Lung (tissue), 12 donors: ENCODE results near the gene MBNL1. TPM values are rescaled to one million over a fixed set of nuclear protein-coding genes. Genes with fewer than 3 reads are reported as not detected.

ENCODE experiments used
- ATAC-seq: fragments of 200-7000 bp; cut with Tn5 transposase; one replicate; pipeline ENCODE4 v1.9.1; 2020; ENCODE audit warnings: moderate number of reproducible peaks; ENCODE audit not compliant: insufficient read depth, low FRiP score
- DNase-seq, 3 donors: peaks; one replicate each; pipeline ENCODE4 v3.0.0-alpha.2; 2013 to 2017
- H3K27ac ChIP-seq, 2 donors: one replicate each; pipeline ENCODE4 v1.5.1; 2013; ENCODE audit warnings: mild to moderate bottlenecking in 2 of 2, moderate library complexity in 2 of 2, control low read depth in 1 of 2, inconsistent platforms in 1 of 2, low read depth in 1 of 2, low read length in 1 of 2
- H3K27me3 ChIP-seq, 3 donors: one replicate each; pipeline ENCODE4 v1.5.1; 2013; ENCODE audit warnings: low read length in 2 of 3; ENCODE audit not compliant: control insufficient read depth in 3 of 3, insufficient read depth in 3 of 3
- H3K36me3 ChIP-seq, 4 donors: one replicate each; pipeline ENCODE4 v1.5.1; 2013; ENCODE audit warnings: low read length in 4 of 4, mild to moderate bottlenecking in 1 of 4, moderate library complexity in 1 of 4; ENCODE audit not compliant: control insufficient read depth in 4 of 4, insufficient read depth in 4 of 4
- H3K4me1 ChIP-seq, 5 donors: one replicate each; pipeline ENCODE4 v1.5.1; 2013; ENCODE audit warnings: low read length in 5 of 5, mild to moderate bottlenecking in 2 of 5, moderate library complexity in 1 of 5; ENCODE audit not compliant: control insufficient read depth in 5 of 5, insufficient read depth in 5 of 5
- H3K4me3 ChIP-seq: one replicate; pipeline ENCODE4 v1.5.1; 2013; ENCODE audit warnings: mild to moderate bottlenecking, control low read depth, moderate library complexity
- H3K9ac ChIP-seq, 2 donors: one replicate each; pipeline ENCODE4 v1.5.1; 2013; ENCODE audit warnings: low read length in 2 of 2, control low read depth in 1 of 2; ENCODE audit not compliant: insufficient read depth in 1 of 2
- H3K9me3 ChIP-seq, 4 donors: one replicate each; pipeline ENCODE4 v1.5.1; 2013; ENCODE audit warnings: low read length in 3 of 4, mild to moderate bottlenecking in 1 of 4, moderate library complexity in 1 of 4; ENCODE audit not compliant: control insufficient read depth in 4 of 4, insufficient read depth in 3 of 4
- WGBS, 2 donors: extraction: QIAGEN DNeasy Blood & Tissue Kit; methylation state at CpG; one replicate each; pipeline ENCODE4 v1.1.7; 2013; 5-methylcytosine and 5-hydroxymethylcytosine counted together
- polyA plus RNA-seq, 2 donors: library from polyadenylated mRNA; stranded (reverse); fragments of 200-250 nt; gene quantifications; one replicate each; pipeline ENCODE4 v1.2.1, GENCODE V29; 2013
- total RNA-seq, 2 donors: library from RNA; depleted of rRNA in 1 of 2; stranded (reverse); fragments of >200 nt in 1 of 2; gene quantifications; one replicate each; pipeline ENCODE4 v1.2.1, GENCODE V29; 2014 to 2021
- TF ChIP-seq, protein P1 (sequence below): IDR thresholded peaks from 2 replicates; pipeline ENCODE4 v1.5.1; 2012; ENCODE audit warnings: mild to moderate bottlenecking; ENCODE audit errors: control extremely low read depth, extremely low read depth
- donor health status: control.
- donor health status: control.
- donor health status: Bipolar disorder and iron deficiency.
- donor health status: healthy.
- donor health status: DM: yes; HTN: yes; CAD: no.

Gene MBNL1
- total and polyA plus RNA-seq, 4 donors, result 55.3 to 266 (median 165) TPM

DNA sequence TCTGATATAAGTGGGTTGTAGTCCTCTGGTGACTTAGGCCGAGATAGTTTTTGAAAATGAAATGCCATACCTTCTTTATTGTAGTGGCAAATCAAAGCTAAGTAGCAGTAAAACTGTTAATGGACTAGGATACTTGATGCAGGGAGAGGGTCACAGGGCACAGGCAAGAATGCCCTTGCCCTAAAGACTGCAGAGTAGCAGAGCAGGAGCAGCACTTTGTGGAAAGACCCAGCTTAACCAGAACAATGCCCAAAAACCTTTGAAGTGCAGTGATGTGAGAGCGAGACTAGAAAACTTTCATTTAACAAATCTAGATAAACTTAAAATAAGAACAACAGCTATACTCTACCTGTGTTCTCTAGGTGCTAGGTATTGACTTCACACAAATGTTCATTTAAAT is 121.9 kb downstream of the MBNL1 start:
- no peak overlapping the region for H3K9ac ChIP-seq
- no peak overlapping the region for H3K27ac ChIP-seq
- H3K4me3 ChIP-seq, result no peak overlapping the region
- DNase-seq, result no peak
- TF ChIP-seq, protein P1, sequence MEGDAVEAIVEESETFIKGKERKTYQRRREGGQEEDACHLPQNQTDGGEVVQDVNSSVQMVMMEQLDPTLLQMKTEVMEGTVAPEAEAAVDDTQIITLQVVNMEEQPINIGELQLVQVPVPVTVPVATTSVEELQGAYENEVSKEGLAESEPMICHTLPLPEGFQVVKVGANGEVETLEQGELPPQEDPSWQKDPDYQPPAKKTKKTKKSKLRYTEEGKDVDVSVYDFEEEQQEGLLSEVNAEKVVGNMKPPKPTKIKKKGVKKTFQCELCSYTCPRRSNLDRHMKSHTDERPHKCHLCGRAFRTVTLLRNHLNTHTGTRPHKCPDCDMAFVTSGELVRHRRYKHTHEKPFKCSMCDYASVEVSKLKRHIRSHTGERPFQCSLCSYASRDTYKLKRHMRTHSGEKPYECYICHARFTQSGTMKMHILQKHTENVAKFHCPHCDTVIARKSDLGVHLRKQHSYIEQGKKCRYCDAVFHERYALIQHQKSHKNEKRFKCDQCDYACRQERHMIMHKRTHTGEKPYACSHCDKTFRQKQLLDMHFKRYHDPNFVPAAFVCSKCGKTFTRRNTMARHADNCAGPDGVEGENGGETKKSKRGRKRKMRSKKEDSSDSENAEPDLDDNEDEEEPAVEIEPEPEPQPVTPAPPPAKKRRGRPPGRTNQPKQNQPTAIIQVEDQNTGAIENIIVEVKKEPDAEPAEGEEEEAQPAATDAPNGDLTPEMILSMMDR, result no peak
- no peak for ATAC-seq
- 81 to 87% methylated on average over 2 of the region's 2 CpGs for WGBS, 2 donors
- no peaks in the 10 kb centered on the region for H3K9me3 ChIP-seq
- H3K27me3 ChIP-seq, result no peaks in the 10 kb centered on the region
- peaks cover 0 to 28% (median 23%) of the 10 kb centered on the region in 5 donors for H3K4me1 ChIP-seq
- H3K36me3 ChIP-seq, result peaks cover 0 to 3% (median 1%) of the 10 kb centered on the region in 4 donors

DNA sequence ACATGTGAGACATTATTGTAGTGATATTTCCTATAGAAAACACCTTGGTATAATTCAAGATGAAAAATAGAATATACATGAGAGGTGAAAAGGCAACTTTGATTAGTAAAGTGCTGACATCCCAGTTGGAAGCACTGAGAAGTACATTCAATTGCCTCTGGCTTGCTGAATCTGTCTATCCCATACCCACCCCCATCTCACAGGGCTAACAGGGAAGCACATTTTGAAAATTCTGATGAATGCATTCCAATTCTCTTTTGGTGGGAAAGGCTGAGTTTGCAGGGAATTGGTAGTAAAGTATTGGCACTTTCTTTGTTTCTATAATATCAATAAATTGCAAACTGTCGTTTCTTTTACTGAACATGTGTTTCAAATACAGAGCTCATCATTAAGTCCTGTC is 122.9 kb downstream of the MBNL1 start:
- Histone ChIP-seq H3K27me3 (no peaks in the 10 kb centered on the region), H3K27ac (no peak overlapping the region), H3K36me3 (peaks cover 0 to 3% (median 2%) of the 10 kb centered on the region in 4 donors), H3K9ac (no peak overlapping the region), H3K4me1 (peaks cover 0 to 29% (median 23%) of the 10 kb centered on the region in 5 donors), H3K9me3 (no peaks in the 10 kb centered on the region), H3K4me3 (no peak overlapping the region)
- TF ChIP-seq, protein P1, result no peak
- DNase-seq (no peak), ATAC-seq (no peak)
- WGBS, 2 donors, result 50 to 78% methylated on average over 1 of the region's 1 CpG

DNA sequence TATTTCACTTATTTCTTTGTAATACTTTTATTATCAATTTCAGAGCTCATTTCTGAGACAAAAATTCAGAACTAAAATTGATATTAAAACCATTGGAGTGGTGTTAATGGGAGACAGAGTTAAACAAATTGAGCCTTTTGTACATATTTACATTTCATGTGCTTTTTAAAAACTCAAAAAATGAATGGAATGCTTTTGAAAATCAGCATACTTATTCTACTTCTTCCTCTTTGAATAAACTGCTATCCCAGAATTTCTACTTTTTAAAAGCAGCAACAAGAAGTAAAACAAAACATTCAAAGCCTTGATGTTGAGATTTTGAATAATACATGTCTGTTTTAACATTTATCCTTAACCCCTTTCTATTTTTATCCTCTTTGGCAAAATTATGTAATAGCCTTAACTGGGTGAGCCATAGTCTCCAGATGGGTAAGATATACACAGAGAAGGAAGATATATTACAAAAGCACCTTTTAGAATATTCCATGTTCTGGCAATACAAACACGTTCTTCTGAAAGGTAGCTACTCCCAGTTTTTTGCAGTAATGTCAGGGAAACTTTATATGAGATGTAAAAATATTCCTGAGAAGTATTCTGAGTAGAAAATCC is 123.6 kb downstream of the MBNL1 start:
- peaks cover 0 to 5% (median 3%) of the 10 kb centered on the region in 4 donors for H3K36me3 ChIP-seq
- no peak overlapping the region for H3K4me3 ChIP-seq
- H3K9me3 ChIP-seq, result no peaks in the 10 kb centered on the region
- no peak overlapping the region for H3K27ac ChIP-seq
- no peak for DNase-seq
- peaks cover 0 to 29% (median 23%) of the 10 kb centered on the region in 5 donors for H3K4me1 ChIP-seq
- no peak for ATAC-seq
- no peaks in the 10 kb centered on the region for H3K27me3 ChIP-seq
- TF ChIP-seq, protein P1, result no peak
- H3K9ac ChIP-seq, result no peak overlapping the region
- WGBS, 2 donors, result 52% methylated on average over 1 of the region's 1 CpG

DNA sequence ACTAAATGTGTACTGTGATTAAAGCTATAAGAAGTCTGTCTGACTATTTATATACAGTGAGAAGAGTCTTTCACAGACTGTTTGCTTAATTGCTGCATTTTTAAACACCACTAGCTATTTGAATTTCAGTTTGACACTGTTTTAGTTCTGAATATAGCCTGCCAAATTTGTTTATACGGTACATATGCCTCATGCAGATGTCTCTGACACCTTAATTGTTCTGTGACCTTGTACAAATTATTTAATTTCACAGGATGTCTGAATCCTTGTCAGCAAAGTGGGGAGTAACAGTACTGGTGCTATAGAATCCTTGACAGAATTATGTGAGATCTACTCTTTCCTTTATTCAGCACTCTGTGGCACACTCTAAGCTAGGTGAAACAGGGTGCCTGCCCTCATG is 125.5 kb downstream of the MBNL1 start:
- H3K27ac ChIP-seq, result no peak overlapping the region
- 80 to 82% methylated on average over 1 of the region's 1 CpG for WGBS, 2 donors
- no peak overlapping the region for H3K4me3 ChIP-seq
- no peaks in the 10 kb centered on the region for H3K27me3 ChIP-seq
- TF ChIP-seq, protein P1, result no peak
- peaks cover 0 to 5% (median 3%) of the 10 kb centered on the region in 4 donors for H3K36me3 ChIP-seq
- no peaks in the 10 kb centered on the region for H3K9me3 ChIP-seq
- ATAC-seq (no peak), DNase-seq (no peak)
- no peak overlapping the region for H3K9ac ChIP-seq
- H3K4me1 ChIP-seq, result peaks cover 0 to 32% (median 26%) of the 10 kb centered on the region in 5 donors
